ENCODE data around the gene OR52E5. TPM values are rescaled to one million over a fixed set of nuclear protein-coding genes. Genes with fewer than 3 reads are reported as not detected.

OR52E5 gene
- total and polyA plus RNA-seq, 2 of the 13 experiments (the other 11 are each of a cell fraction or from before 2014, with no cell fraction given) = not detected

DNA sequence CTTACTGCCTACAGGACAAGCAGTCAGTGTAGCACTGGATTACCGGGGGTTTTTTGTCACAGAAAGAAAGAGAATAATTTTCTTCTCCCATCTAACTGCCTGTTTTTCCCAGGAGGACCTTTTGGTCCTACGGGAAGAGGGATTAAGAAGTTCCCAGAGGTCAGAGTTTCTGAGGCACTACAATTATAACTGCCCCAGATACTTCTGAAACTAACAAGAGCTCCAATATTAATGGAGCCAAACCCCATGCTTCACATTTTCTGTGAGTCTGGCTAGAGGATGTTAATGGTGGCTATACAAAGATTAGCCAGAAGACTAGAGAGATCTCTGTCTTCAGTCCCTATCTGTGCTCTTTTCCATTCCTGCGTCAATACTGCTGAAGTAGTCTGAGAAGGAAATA is 48.9 kb downstream of the OR52E5 start, which contains the start of gene OR56A3:
TSS of gene OR56A3 (plus strand) at position 301 of the 400 bp plus-strand sequence. CDS start 5,096 bp downstream, outside the sequence.
- in situ Hi-C loops (cut with HindIII; ENCODE audit: extremely low pct_ligation_motif_present, low pct_unique_long_range_greater_than_20kb) = no loop called here
- no peak within 1 kb of the TSS for H3K4me3 ChIP-seq (replicated peaks in 1 of 3; ENCODE audit: insufficient read depth in 1 of 3, low read depth in 2 of 3, low read length in 3 of 3)
- no peaks in the 10 kb centered on the region for H3K36me3 ChIP-seq (replicated peaks in 1 of 2; ENCODE audit: control insufficient read depth in 1 of 2, insufficient read depth in 2 of 2, low read length in 2 of 2)
- intact Hi-C loops (cut with micrococcal nuclease; ENCODE audit: unreplicated experiment) = no loop called here
- WGBS (ENCODE audit: low lambda C conversion rate) = 3% methylated on average over 3 of the region's 3 CpGs
- no peak within 1 kb of the TSS for H2AFZ ChIP-seq (ENCODE audit: low read length)
- no TSS peak for BruUV-seq (replicated peaks)
- H4K20me1 ChIP-seq (ENCODE audit: insufficient read depth, low read length) = no peaks in the 10 kb centered on the region
- peaks cover 0 to 8% of the 10 kb centered on the region in 2 experiments; a peak in 2 of 5 replicates for H3K27me3 ChIP-seq (ENCODE audit: control insufficient read depth in 1 of 2, insufficient read depth in 2 of 2, low read length in 2 of 2)
- no peak for ATAC-seq
- H3K4me2 ChIP-seq (ENCODE audit: low read depth, low read length) = no peak within 1 kb of the TSS
- no peaks in the 10 kb centered on the region for H3K9me3 ChIP-seq (ENCODE audit: low read length)
- no peak for FAIRE-seq
- DNase-seq (ENCODE audit: low spot score) = no peak
- no peak within 1 kb of the TSS for H3K9ac ChIP-seq (ENCODE audit: insufficient read depth, low read depth, low read length)
- H3K27ac ChIP-seq (ENCODE audit: extremely low read length, insufficient read depth, low read length) = no peak within 1 kb of the TSS
- no peaks in the 10 kb centered on the region for H3K4me1 ChIP-seq (ENCODE audit: insufficient read depth, low read length)
- H3K79me2 ChIP-seq (ENCODE audit: insufficient read depth, low read length) = no peaks in the 10 kb centered on the region
- ChIA-PET POLR2A (no interaction called here), CTCF (ENCODE audit: low intra/inter-chr PET ratio, low total read pairs) (no interaction called here)
- TF ChIP-seq FLYWCH1 (CRISPR knock-in tag; IDR thresholded peaks at IDR 0.05) (no peak), NR2F1 (CRISPR knock-in tag; IDR thresholded peaks at IDR 0.05) (no peak), MXD4 (CRISPR knock-in tag; IDR thresholded peaks at IDR 0.05) (no peak), ZNF766 (CRISPR knock-in tag; IDR thresholded peaks at IDR 0.05; ENCODE audit: borderline replicate concordance) (no peak), SETDB1 (CRISPR knock-in tag; IDR thresholded peaks at IDR 0.05; ENCODE audit: borderline replicate concordance) (no peak), MIER2 (CRISPR knock-in tag; IDR thresholded peaks at IDR 0.05) (no peak), ZFP62 (CRISPR knock-in tag; IDR thresholded peaks at IDR 0.05) (no peak), NFYC (CRISPR knock-in tag; IDR thresholded peaks at IDR 0.05) (no peak), ZNF598 (CRISPR knock-in tag; IDR thresholded peaks at IDR 0.05; ENCODE audit: borderline replicate concordance) (no peak), ZNF232 (CRISPR knock-in tag; IDR thresholded peaks at IDR 0.05; ENCODE audit: borderline replicate concordance) (no peak), RFXAP (CRISPR knock-in tag; IDR thresholded peaks at IDR 0.05; ENCODE audit: borderline replicate concordance) (no peak), PHF21A (CRISPR knock-in tag; IDR thresholded peaks at IDR 0.05) (no peak)
- TF ChIP-seq, protein P1, sequence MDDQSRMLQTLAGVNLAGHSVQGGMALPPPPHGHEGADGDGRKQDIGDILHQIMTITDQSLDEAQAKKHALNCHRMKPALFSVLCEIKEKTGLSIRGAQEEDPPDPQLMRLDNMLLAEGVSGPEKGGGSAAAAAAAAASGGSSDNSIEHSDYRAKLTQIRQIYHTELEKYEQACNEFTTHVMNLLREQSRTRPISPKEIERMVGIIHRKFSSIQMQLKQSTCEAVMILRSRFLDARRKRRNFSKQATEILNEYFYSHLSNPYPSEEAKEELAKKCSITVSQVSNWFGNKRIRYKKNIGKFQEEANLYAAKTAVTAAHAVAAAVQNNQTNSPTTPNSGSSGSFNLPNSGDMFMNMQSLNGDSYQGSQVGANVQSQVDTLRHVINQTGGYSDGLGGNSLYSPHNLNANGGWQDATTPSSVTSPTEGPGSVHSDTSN (CRISPR knock-in tag; IDR thresholded peaks at IDR 0.05; ENCODE audit: borderline replicate concordance) = no peak
- TF ChIP-seq, protein P2, sequence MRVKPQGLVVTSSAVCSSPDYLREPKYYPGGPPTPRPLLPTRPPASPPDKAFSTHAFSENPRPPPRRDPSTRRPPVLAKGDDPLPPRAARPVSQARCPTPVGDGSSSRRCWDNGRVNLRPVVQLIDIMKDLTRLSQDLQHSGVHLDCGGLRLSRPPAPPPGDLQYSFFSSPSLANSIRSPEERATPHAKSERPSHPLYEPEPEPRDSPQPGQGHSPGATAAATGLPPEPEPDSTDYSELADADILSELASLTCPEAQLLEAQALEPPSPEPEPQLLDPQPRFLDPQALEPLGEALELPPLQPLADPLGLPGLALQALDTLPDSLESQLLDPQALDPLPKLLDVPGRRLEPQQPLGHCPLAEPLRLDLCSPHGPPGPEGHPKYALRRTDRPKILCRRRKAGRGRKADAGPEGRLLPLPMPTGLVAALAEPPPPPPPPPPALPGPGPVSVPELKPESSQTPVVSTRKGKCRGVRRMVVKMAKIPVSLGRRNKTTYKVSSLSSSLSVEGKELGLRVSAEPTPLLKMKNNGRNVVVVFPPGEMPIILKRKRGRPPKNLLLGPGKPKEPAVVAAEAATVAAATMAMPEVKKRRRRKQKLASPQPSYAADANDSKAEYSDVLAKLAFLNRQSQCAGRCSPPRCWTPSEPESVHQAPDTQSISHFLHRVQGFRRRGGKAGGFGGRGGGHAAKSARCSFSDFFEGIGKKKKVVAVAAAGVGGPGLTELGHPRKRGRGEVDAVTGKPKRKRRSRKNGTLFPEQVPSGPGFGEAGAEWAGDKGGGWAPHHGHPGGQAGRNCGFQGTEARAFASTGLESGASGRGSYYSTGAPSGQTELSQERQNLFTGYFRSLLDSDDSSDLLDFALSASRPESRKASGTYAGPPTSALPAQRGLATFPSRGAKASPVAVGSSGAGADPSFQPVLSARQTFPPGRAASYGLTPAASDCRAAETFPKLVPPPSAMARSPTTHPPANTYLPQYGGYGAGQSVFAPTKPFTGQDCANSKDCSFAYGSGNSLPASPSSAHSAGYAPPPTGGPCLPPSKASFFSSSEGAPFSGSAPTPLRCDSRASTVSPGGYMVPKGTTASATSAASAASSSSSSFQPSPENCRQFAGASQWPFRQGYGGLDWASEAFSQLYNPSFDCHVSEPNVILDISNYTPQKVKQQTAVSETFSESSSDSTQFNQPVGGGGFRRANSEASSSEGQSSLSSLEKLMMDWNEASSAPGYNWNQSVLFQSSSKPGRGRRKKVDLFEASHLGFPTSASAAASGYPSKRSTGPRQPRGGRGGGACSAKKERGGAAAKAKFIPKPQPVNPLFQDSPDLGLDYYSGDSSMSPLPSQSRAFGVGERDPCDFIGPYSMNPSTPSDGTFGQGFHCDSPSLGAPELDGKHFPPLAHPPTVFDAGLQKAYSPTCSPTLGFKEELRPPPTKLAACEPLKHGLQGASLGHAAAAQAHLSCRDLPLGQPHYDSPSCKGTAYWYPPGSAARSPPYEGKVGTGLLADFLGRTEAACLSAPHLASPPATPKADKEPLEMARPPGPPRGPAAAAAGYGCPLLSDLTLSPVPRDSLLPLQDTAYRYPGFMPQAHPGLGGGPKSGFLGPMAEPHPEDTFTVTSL (CRISPR knock-in tag; IDR thresholded peaks at IDR 0.05; ENCODE audit: borderline replicate concordance) = no peak
- TF ChIP-seq, protein P3, sequence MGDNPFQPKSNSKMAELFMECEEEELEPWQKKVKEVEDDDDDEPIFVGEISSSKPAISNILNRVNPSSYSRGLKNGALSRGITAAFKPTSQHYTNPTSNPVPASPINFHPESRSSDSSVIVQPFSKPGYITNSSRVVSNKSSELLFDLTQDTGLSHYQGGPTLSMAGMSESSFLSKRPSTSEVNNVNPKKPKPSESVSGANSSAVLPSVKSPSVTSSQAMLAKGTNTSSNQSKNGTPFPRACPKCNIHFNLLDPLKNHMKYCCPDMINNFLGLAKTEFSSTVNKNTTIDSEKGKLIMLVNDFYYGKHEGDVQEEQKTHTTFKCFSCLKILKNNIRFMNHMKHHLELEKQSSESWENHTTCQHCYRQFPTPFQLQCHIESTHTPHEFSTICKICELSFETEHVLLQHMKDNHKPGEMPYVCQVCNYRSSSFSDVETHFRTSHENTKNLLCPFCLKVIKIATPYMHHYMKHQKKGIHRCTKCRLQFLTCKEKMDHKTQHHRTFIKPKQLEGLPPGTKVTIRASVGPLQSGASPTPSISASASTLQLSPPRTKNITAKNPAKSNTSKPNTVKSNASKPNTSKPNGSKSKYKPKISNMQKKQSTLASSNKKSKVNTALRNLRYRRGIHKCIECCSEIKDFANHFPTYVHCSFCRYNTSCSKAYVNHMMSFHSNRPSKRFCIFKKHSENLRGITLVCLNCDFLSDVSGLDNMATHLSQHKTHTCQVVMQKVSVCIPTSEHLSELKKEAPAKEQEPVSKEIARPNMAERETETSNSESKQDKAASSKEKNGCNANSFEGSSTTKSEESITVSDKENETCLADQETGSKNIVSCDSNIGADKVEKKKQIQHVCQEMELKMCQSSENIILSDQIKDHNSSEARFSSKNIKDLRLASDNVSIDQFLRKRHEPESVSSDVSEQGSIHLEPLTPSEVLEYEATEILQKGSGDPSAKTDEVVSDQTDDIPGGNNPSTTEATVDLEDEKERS (CRISPR knock-in tag; IDR thresholded peaks at IDR 0.05) = no peak

Data from HepG2 (cell line).